HCEC 1CT (cell line): ENCODE data around the gene CAD.
A peak's percentile ranks its signal among the peaks of the same experiment; 100 is the strongest.

Experiments used
- DNase-seq: peaks from one replicate; pipeline ENCODE4 v3.0.0-alpha.2; 2017

CAD gene

DNA sequence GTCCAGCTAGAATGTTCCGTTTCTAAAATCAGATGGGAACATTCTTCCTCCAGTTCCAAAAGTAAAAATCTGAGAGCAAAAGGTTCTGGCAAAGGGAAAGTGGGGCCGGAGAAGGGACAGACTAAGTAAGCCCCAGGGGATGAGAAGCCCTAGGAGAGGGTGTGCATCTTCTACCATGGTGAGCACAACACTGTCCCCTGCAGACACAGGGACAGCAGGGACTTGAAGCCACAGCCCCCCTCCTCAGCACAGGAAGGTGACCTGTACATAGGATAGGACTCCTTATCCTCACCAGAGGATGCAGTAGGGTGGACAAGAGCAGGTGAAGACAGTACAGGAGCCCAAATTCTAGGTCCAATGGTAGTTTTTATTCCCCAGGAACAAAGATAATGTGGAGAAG lies 17.9 kb upstream of the CAD start:
- no peak for DNase-seq

GRCh38 chr2:27201675-27202074 lies 15.5 kb upstream of the CAD start:
- DNase-seq = no peak

- DNase-seq = no peak
Observed at GRCh38 chr2:27202854-27203253, 14.3 kb upstream of the CAD start.

DNA sequence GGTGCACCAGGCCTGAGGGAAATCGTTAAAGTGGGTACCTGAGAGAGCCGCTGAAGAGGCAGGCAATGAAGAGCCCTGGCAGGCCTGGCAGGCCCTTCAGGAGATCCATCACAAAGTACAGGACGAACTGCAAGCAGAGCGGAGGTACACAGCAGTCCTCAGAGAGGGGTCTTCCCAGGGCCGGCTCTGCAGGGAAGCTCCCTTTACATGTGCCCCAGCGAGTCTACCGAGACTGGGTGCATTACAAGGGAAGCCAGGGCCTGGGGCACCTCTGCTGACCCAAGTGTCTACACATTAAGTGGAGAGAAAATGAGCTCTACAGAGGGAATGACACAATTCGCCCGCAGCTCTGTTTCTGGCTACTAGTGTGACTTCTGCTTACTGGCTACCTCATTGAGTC lies 13.4 kb upstream of the CAD start:
- DNase-seq = no peak

- no peak for DNase-seq
Observed at GRCh38 chr2:27204566-27204965, 12.6 kb upstream of the CAD start.

GRCh38 chr2:27205206-27205605 lies 12.0 kb upstream of the CAD start:
- DNase-seq = no peak

- no peak for DNase-seq
Observed at GRCh38 chr2:27206346-27206745, 10.8 kb upstream of the CAD start.

DNA sequence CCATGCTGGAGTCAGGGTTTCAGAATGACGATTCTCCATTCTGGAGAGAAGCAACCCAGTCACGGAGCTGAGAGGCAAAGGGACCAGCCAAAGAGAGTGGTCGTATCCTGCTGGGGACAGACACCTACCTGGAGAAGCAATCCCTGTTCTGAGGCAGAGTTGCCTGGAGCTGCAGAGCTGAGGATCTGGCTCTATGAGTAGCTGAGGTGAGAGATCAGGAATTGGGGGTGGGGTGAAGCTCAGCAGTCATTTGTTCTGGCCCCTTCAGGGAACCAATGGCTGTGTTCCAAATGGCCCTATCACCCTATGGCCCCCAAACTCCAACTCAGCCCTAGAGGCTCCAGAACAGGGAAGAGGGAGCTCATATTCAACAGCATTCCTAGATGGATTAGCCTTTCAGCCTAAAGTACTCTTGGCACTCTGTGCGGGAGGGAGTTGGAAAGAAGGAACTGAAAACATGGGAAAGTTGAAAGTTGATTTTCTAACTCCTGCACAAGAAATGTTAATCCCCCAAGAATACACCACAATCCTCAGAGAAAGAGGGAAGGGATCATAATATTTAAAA lies 8.6 kb upstream of the CAD start:
- DNase-seq = no peak

GRCh38 chr2:27209621-27210401 lies 7.4 kb upstream of the CAD start:
- no peak for DNase-seq

DNA sequence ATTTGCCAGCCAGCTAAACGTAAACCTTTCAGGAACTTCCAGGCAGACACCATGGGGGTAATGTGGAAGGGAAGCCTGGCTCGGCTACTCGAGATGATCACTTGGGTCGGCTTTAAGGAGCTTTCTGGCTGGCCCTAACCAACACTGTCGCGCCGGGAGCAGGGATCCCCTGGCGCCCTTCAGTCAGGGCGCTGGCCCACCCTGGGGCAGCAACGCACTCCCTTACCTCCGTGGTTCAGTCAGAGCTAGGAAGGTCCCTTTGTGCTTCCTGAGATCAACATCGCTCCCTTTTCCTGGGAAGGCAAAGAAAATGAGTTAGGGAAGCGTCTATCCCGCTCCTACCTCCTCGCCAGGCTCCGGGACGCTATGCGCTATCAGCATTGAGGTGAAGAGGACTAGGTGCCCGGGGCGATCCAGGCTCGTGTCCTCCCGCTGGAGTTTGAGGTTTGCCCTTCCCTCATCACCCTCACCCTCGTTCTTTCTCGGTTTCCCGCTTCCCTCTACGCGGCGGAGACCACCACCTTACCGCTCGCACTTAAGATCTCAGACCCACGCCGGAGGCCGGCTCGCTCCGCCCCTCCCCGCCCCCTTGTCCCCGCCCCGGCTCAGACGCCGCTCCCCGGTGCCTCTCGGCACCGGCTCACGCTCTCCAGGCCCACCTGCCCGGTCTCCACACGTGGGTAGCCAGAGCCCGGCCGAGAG lies 5.8 kb upstream of the CAD start:
- DNase-seq = no peak

DNA sequence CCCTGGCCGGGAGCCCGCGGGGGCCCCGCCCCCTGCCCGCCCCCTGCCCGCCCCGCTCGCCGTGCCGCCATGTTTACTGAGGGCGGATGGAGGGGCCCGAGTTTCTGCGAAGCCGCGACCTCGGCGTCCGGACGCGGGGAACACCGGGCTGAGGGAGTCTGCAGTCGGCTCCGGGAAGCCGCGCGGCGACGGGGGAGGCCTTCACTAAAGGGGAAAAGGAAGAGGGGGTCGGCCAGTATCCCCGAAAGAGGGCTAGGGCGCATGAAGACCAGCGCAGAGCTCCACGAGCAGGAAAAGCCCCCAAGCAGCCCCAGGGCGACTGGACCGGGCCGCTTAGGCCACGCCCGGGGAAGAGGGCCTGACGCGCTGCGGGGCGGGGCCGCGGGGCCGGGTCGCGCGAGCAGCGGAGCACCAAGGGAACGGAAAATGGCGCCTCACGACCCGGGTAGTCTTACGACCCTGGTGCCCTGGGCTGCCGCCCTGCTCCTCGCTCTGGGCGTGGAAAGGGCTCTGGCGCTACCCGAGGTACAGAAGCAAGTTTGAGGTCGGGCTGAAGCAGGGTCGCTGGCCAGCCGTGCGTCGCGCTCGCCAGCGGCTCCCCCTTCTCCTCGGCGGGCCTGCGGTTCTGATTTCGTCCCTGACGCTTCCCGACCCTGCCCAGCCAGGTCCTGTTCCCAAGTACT lies 5.1 kb upstream of the CAD start, which contains the start of the genes ATRAID and SLC5A6:
Gene ATRAID, plus strand, starts transcription at position 99 of the 683 bp plus-strand sequence. Its CDS starts 328 bp downstream, at position 427.
Gene SLC5A6, minus strand, starts transcription at position 326 of the 683 bp plus-strand sequence. CDS start 4,618 bp downstream, outside the sequence.
- DNase-seq = peak; percentile 87

GRCh38 chr2:27212626-27213471 lies 4.3 kb upstream of the CAD start:
- peak; percentile 22 for DNase-seq

GRCh38 chr2:27214941-27215340 lies 2.2 kb upstream of the CAD start:
- no peak for DNase-seq

DNA sequence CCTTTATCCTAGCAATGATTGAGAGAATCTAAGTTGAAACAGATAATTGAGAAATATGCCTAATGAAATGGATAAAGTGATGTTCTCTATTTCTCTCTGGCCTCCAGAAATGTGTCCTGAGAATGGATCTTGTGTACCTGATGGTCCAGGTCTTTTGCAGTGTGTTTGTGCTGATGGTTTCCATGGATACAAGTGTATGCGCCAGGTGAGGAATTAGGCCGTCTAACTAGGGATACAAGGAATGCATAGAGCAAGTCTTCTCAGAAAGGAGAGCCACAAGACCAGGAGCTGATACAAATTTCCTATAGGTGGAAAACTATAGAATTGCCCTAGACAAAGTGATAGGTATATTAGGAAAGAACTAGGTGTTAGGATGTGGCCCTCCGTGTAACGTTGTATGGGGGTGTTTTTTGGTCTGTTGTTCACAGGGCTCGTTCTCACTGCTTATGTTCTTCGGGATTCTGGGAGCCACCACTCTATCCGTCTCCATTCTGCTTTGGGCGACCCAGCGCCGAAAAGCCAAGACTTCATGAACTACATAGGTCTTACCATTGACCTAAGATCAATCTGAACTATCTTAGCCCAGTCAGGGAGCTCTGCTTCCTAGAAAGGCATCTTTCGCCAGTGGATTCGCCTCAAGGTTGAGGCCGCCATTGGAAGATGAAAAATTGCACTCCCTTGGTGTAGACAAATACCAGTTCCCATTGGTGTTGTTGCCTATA lies 592 bp upstream of the CAD start:
- no peak for DNase-seq

- DNase-seq = no peak
Observed at GRCh38 chr2:27218614-27219013, 1.4 kb downstream of the CAD start.

DNA sequence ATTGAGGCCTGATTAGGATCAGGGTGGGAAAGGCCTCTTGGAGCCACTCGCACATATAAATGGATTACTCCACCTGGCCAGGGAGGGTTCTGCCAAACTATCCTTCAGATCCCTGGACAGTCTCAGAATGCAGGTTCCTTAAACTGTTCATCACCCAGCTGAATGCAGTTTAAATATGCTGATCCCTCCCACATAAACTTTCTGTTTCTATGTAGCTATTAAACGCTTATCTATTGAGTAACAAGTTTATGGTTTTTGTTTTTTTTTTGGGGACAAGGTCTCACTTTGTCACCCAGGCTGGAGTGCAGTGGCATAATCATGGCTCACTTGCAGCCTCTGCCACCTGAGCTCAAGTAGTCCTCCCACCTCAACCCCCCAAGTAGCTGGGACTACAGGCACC lies 1.9 kb downstream of the CAD start:
- DNase-seq = no peak

GRCh38 chr2:27220091-27220490 lies 2.9 kb downstream of the CAD start:
- no peak for DNase-seq

DNA sequence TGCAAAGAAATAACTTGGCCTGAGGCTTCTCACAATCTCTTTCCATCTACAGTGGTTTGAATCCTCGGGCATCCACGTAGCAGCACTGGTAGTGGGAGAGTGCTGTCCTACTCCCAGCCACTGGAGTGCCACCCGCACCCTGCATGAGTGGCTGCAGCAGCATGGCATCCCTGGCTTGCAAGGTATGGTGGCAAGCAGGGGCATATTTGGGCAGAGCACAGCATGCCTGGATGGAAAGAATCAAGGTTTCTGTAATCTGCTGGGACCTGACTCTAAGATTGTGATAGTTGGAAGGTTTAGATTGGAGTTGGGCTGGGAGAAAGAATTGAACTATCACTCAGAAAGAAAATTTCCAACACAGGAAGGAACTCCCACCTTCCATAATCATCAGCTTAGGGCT lies 4.0 kb downstream of the CAD start:
- no peak for DNase-seq

- DNase-seq = no peak
Observed at GRCh38 chr2:27222407-27222806, 5.2 kb downstream of the CAD start.

- no peak for DNase-seq
Observed at GRCh38 chr2:27223416-27223815, 6.2 kb downstream of the CAD start.

DNA sequence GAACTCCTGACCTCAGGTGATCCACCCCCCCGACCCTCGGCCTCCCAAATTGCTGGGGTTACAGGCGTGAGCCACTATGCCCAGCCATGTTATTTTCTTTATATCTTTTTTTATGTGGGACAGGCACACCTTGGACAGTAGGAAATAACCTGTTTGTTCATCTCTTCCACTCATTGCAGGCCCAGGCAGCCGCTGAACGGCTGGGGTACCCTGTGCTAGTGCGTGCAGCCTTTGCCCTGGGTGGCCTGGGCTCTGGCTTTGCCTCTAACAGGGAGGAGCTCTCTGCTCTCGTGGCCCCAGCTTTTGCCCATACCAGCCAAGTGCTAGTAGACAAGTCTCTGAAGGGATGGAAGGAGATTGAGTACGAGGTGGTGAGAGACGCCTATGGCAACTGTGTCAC lies 8.4 kb downstream of the CAD start:
- no peak for DNase-seq

- no peak for DNase-seq
Observed at GRCh38 chr2:27227501-27227900, 10.3 kb downstream of the CAD start.
